Panc1 (cell line): ENCODE data around the gene DAGLA. TPM values are rescaled to one million over a fixed set of nuclear protein-coding genes. Genes with fewer than 3 reads are reported as not detected.

Experiments used
- ATAC-seq: fragments of 200-7000 bp; cut with Tn5 transposase; 2 replicates; pipeline ENCODE4 v1.9.1; 2020; ENCODE audit warnings: mild to moderate bottlenecking, moderate library complexity
- BruUV-seq: library from RNA; stranded (reverse); fragments of 400-500 nt; replicated peaks from 2 replicates; lab custom pipeline; 2021; lab: Mats Ljungman, UMichigan
- CTCF ChIA-PET: fragments of 300-600 bp; sonication (Branson Sonifier 250); formaldehyde crosslinking; loops from one replicate; lab custom pipeline; 2022; ENCODE audit warnings: antibody characterized with exemption; lab: Charles Lee
- POLR2A ChIA-PET: fragments of 300-600 bp; sonication (Branson Sonifier 250); formaldehyde crosslinking; loops from one replicate; lab custom pipeline; 2022; ENCODE audit warnings: antibody characterized with exemption; lab: Charles Lee
- DNase-seq: peaks from one replicate; pipeline ENCODE4 v3.0.0-alpha.2; 2010; ENCODE audit warnings: low read depth, low spot score
- H3K27ac ChIP-seq: 2 replicates; pipeline ENCODE4 v1.5.1; 2011; ENCODE audit warnings: mild to moderate bottlenecking, low read length, inconsistent platforms
- H3K27me3 ChIP-seq: fragments of 200-500 bp; sonication (Bioruptor generic); 2 replicates; pipeline ENCODE4 v1.6.0; 2014; ENCODE audit warnings: low read length, inconsistent platforms; ENCODE audit not compliant: control insufficient read depth, insufficient read depth
- H3K36me3 ChIP-seq: fragments of 200-500 bp; sonication (Bioruptor generic); 2 replicates; pipeline ENCODE4 v1.5.1; 2014; ENCODE audit warnings: inconsistent platforms, mild to moderate bottlenecking, low read length, moderate library complexity; ENCODE audit not compliant: control insufficient read depth, insufficient read depth
- H3K4me1 ChIP-seq: 2 replicates; pipeline ENCODE4 v1.5.1; 2011; ENCODE audit warnings: inconsistent platforms, mild to moderate bottlenecking, low read length, moderate library complexity; ENCODE audit not compliant: control insufficient read depth, insufficient read depth
- H3K4me3 ChIP-seq, 2 experiments: 2 replicates each; pipeline ENCODE4 v1.5.1; 2011 to 2012; ENCODE audit warnings: low read depth in 2 of 2, low read length in 2 of 2, mild to moderate bottlenecking in 2 of 2, inconsistent platforms in 1 of 2, moderate library complexity in 1 of 2
- H3K9me3 ChIP-seq: fragments of 200-500 bp; sonication (Bioruptor generic); 2 replicates; pipeline ENCODE4 v1.5.1; 2014; ENCODE audit warnings: low read depth, mild to moderate bottlenecking, inconsistent platforms, low read length, moderate library complexity; ENCODE audit not compliant: control insufficient read depth, insufficient read depth
- CTCF ChIP-seq: fragments of 450-650 bp; IDR thresholded peaks from 2 replicates; pipeline ENCODE4 v1.5.1; 2017; ENCODE audit warnings: mild to moderate bottlenecking
- POLR2AphosphoS5 ChIP-seq: IDR thresholded peaks from 2 replicates; pipeline ENCODE4 v1.6.1; 2012; ENCODE audit warnings: mild to moderate bottlenecking, low read depth, low read length, moderate library complexity
- REST ChIP-seq, 2 experiments: IDR thresholded peaks; 2 replicates each; pipeline ENCODE4 v1.6.1; 2011 to 2012; ENCODE audit warnings: low read depth in 2 of 2, control low read depth in 1 of 2, low read length in 1 of 2, mild to moderate bottlenecking in 1 of 2, moderate library complexity in 1 of 2; ENCODE audit not compliant: insufficient read depth in 1 of 2
- SIN3A ChIP-seq: IDR thresholded peaks from 2 replicates; pipeline ENCODE4 v1.6.1; 2012; ENCODE audit warnings: low read depth, mild to moderate bottlenecking, low read length, moderate library complexity, borderline replicate concordance; ENCODE audit not compliant: insufficient read depth
- TCF7L2 ChIP-seq: IDR thresholded peaks from 2 replicates; pipeline ENCODE4 v1.6.1; 2011; ENCODE audit warnings: mild to moderate bottlenecking, low read depth, low read length, inconsistent platforms
- in situ Hi-C: cut with HindIII; loops from 2 replicates; pipeline ENCODE4 v1.10.0; 2016; ENCODE audit warnings: low sequenced_read_pairs, low pct_unique_long_range_greater_than_20kb
- intact Hi-C: fragments of 100-400 bp; cut with micrococcal nuclease; formaldehyde crosslinking; loops from one replicate; pipeline ENCODE4 v1.10.0; 2022; ENCODE audit not compliant: unreplicated experiment
- total RNA-seq: library from RNA; stranded (reverse); gene quantifications from one replicate; pipeline ENCODE4 v1.2.1, GENCODE V29; 2021; ENCODE audit not compliant: unreplicated experiment

Gene DAGLA
- total RNA-seq, 1 experiment from 2014 or later, result 6.4 TPM

- Histone ChIP-seq H3K27ac (no peak overlapping the region), H3K36me3 (no peaks in the 10 kb centered on the region), H3K4me1 (no peaks in the 10 kb centered on the region), H3K4me3 (no peak overlapping the region), H3K9me3 (no peaks in the 10 kb centered on the region), H3K27me3 (no peaks in the 10 kb centered on the region)
- POLR2A ChIA-PET, result no interaction called here
- CTCF ChIA-PET, result interaction anchor here (0.6 kb wide), 1 partner anchor 410 kb away, joined by 3 read pairs; no protein-coding TSS in a partner anchor
- DNase-seq, result no peak
- BruUV-seq, result no TSS peak
- intact Hi-C loops (no loop called here), in situ Hi-C loops (no loop called here)
- TF ChIP-seq REST (IDR thresholded peaks at IDR 0.05; ENCODE audit: insufficient read depth in 1 of 2, low read depth in 2 of 2, low read length in 1 of 2) (no peak), SIN3A (no peak), POLR2AphosphoS5 (no peak), TCF7L2 (no peak), CTCF (no peak)
- ATAC-seq, result no peak
Observed at GRCh38 chr11:61782299-61782698, 102.1 kb downstream of the DAGLA start.

GRCh38 chr11:61782841-61783240, 102.7 kb downstream of the DAGLA start:
- in situ Hi-C loops, result no loop called here
- POLR2A ChIA-PET, result no interaction called here
- Histone ChIP-seq H3K9me3 (no peaks in the 10 kb centered on the region), H3K4me1 (no peaks in the 10 kb centered on the region), H3K27ac (no peak overlapping the region), H3K4me3 (no peak overlapping the region), H3K27me3 (no peaks in the 10 kb centered on the region), H3K36me3 (no peaks in the 10 kb centered on the region)
- no peak for DNase-seq
- intact Hi-C loops, result no loop called here
- CTCF ChIA-PET, result interaction anchor here (0.6 kb wide), 1 partner anchor 410 kb away, joined by 3 read pairs; no protein-coding TSS in a partner anchor
- no TSS peak for BruUV-seq
- ATAC-seq, result no peak
- no peak for TF ChIP-seq TCF7L2

GRCh38 chr11:61783717-61784505, 103.7 kb downstream of the DAGLA start:
- Histone ChIP-seq H3K27me3 (no peaks in the 10 kb centered on the region), H3K4me1 (no peaks in the 10 kb centered on the region), H3K9me3 (no peaks in the 10 kb centered on the region), H3K36me3 (no peaks in the 10 kb centered on the region), H3K4me3 (no peak overlapping the region), H3K27ac (no peak overlapping the region)
- ChIA-PET CTCF (interaction anchor here (0.6 to 1.2 kb wide), 2 partner anchors 9 to 36 kb away, joined by 3 read pairs; no protein-coding TSS in a partner anchor), POLR2A (no interaction called here)
- ATAC-seq (no peak), DNase-seq (no peak)
- TF ChIP-seq REST (IDR thresholded peaks at IDR 0.05; ENCODE audit: insufficient read depth in 1 of 2, low read depth in 2 of 2, low read length in 1 of 2), result no peak
- TF ChIP-seq POLR2AphosphoS5, result no peak; the same call in 1 of the 2 replicates
- TF ChIP-seq CTCF, result no peak
- TF ChIP-seq TCF7L2, result no peak
- no peak for TF ChIP-seq SIN3A
- intact Hi-C loops (no loop called here), in situ Hi-C loops (no loop called here)
- BruUV-seq, result no TSS peak
